CD4-positive, alpha-beta T cell treated with Interleukin-4 for 1 hour (primary cell): ENCODE measurements around the gene MLN.

ENCODE experiments used
- DNase-seq, 2 donors: peaks; one replicate each; pipeline ENCODE4 v3.0.0-alpha.2; 2020 to 2022

The MLN gene

GRCh38 chr6:33751771-33752645 is 51.8 kb downstream of the MLN start:
- DNase-seq = no peak

- DNase-seq = no peak
These were observed 53.4 kb downstream of the MLN start for GRCh38 chr6:33750244-33750991.

- DNase-seq = no peak
These were observed 54.4 kb downstream of the MLN start for GRCh38 chr6:33749401-33749800.

- no peak for DNase-seq
These were observed 55.0 kb downstream of the MLN start for GRCh38 chr6:33748841-33749240.

- DNase-seq = no peak
These were observed 56.0 kb downstream of the MLN start for GRCh38 chr6:33747823-33748222.

- no peak for DNase-seq
These were observed 57.1 kb downstream of the MLN start, which contains the start of gene IP6K3 for GRCh38 chr6:33746651-33747100. Gene IP6K3, minus strand, starts transcription at chr6:33746905. Its CDS starts 11,429 bp downstream, at chr6:33735476.

GRCh38 chr6:33746036-33746600 is 57.7 kb downstream of the MLN start:
- DNase-seq = no peak

GRCh38 chr6:33745548-33745947 is 58.3 kb downstream of the MLN start:
- no peak for DNase-seq

GRCh38 chr6:33744895-33745546 is 58.8 kb downstream of the MLN start:
- no peak for DNase-seq
